WERI-Rb-1 (cell line): Measurements from ENCODE around the gene RRP7A.
"Not testable (repeated sequence)": the region's sequence is repeated elsewhere in the genome, so short reads cannot be mapped to it uniquely, and the experiment has no call there.

Source experiments
- DNase-seq: peaks from one replicate; pipeline ENCODE4 v3.0.0-alpha.2; 2020
- H3K27ac ChIP-seq: fragments of 250-450 bp; sonication (Bioruptor Pico); 2 replicates; pipeline ENCODE4 v1.5.1; 2020; ENCODE audit warnings: mild to moderate bottlenecking, moderate library complexity
- H3K27me3 ChIP-seq: fragments of 250-450 bp; sonication (Bioruptor Pico); 2 replicates; pipeline ENCODE4 v1.5.1; 2021; ENCODE audit warnings: mild to moderate bottlenecking, low read depth, moderate library complexity; ENCODE audit not compliant: insufficient read depth, severe bottlenecking
- H3K36me3 ChIP-seq: fragments of 250-450 bp; sonication (Bioruptor Pico); 2 replicates; pipeline ENCODE4 v1.5.1; 2020; ENCODE audit warnings: mild to moderate bottlenecking, moderate library complexity
- H3K4me3 ChIP-seq: 2 replicates; pipeline ENCODE4 v1.5.1; 2011; ENCODE audit warnings: low read depth, mild to moderate bottlenecking, control low read depth, low read length
- H3K9me3 ChIP-seq: fragments of 250-450 bp; sonication (Bioruptor Pico); 2 replicates; pipeline ENCODE4 v1.5.1; 2021; ENCODE audit warnings: mild to moderate bottlenecking, moderate library complexity; ENCODE audit not compliant: severe bottlenecking
- CTCF ChIP-seq: IDR thresholded peaks from 2 replicates; pipeline ENCODE4 v1.5.1; 2011; ENCODE audit warnings: low read depth, mild to moderate bottlenecking, control low read depth, inconsistent platforms, low read length

Gene RRP7A

DNA sequence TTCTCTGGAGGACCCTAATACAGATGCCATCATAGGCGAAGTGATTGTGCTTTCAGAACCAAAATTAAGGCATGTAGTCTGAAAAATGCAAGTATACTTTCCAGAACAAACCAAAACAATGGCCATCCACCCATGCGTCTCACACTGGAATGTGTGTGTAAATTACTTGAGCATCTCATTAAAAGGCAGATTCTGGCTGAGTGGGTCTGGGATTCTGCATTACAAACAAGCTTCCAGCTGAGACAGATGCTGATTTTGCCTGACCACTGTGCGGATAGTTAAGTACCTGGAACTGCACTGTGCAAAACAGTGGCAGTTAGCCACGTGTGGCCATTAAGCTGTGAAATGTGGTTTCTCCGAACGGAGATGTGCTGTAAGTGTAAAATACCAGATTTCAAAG lies 26.2 kb downstream of the RRP7A start:
- no peak for DNase-seq
- Histone ChIP-seq H3K36me3 (no peaks in the 10 kb centered on the region), H3K4me3 (no peak overlapping the region), H3K27ac (no peak overlapping the region), H3K27me3 (no peaks in the 10 kb centered on the region), H3K9me3 (no peaks in the 10 kb centered on the region)
- no peak for TF ChIP-seq CTCF

DNA sequence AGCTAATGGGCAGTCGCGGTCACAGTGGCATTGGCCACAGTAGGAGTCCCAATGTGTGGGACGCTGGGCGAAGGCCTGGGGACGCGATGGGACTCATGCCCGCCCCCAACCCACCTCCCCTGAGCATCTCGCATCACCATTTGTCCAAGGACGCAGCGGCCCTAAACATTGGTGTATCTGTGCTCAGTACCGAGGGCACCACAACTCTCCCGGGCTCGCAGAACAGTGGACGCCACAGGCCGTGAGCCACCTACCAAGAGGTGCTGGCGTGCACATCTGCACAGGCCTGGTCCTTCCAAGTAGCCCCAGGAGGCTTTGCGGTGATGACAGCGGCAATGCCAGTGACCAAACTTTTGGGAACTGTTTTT lies 27.3 kb downstream of the RRP7A start:
- Histone ChIP-seq H3K9me3 (no peaks in the 10 kb centered on the region), H3K27me3 (no peaks in the 10 kb centered on the region), H3K27ac (no peak overlapping the region), H3K36me3 (no peaks in the 10 kb centered on the region), H3K4me3 (no peak overlapping the region)
- DNase-seq = no peak
- TF ChIP-seq CTCF = no peak

GRCh38 chr22:42490243-42490832 lies 29.3 kb downstream of the RRP7A start:
- no peak for TF ChIP-seq CTCF
- Histone ChIP-seq H3K4me3 (no peak overlapping the region), H3K27me3 (no peaks in the 10 kb centered on the region), H3K27ac (no peak overlapping the region), H3K36me3 (no peaks in the 10 kb centered on the region), H3K9me3 (no peaks in the 10 kb centered on the region)
- DNase-seq = no peak

DNA sequence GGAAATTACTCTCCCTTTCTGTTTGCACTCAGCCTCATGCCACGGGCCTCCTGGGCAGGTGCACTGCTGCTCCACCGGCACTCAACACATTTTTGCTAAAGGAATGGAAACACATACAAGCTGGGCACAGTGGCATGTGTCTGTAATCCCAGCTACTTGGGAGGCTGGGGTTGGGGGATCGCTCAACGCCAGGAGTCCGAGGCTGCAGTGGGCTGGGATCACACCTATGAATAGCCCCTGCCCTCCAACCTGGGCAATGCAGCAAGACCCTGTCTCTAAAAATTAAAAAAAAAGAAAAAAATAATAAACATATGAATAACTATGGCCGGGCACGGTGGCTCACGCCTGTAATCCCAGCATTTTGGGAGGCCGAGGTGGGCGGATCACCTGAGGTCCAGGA lies 30.6 kb downstream of the RRP7A start:
- no peaks in the 10 kb centered on the region for H3K36me3 ChIP-seq
- no peaks in the 10 kb centered on the region for H3K9me3 ChIP-seq
- no peak for DNase-seq
- no peaks in the 10 kb centered on the region for H3K27me3 ChIP-seq
- TF ChIP-seq CTCF = no peak
- H3K4me3 ChIP-seq = no peak overlapping the region
- no peak overlapping the region for H3K27ac ChIP-seq

- Histone ChIP-seq H3K27ac (no peak overlapping the region), H3K36me3 (no peaks in the 10 kb centered on the region), H3K27me3 (no peaks in the 10 kb centered on the region), H3K4me3 (no peak overlapping the region), H3K9me3 (no peaks in the 10 kb centered on the region)
- TF ChIP-seq CTCF = no peak
- no peak for DNase-seq
These were observed 35.1 kb downstream of the RRP7A start for GRCh38 chr22:42484506-42484905.

- not testable (repeated sequence) for H3K36me3 ChIP-seq, H3K27me3 ChIP-seq, H3K9me3 ChIP-seq, H3K27ac ChIP-seq, DNase-seq, H3K4me3 ChIP-seq
These were observed 35.9 kb downstream of the RRP7A start for GRCh38 chr22:42483610-42484223.
